T-helper 2 cell treated with Interferon-gamma antibody and Interleukin-4, amounts not matched to agents 5 μg/mL and 100 μg/mL, for 36 hours (primary cell): Measurements from ENCODE around the gene TIMP2.

Experiments used
- DNase-seq: peaks from one replicate; pipeline ENCODE4 v3.0.0; 2021; ENCODE audit warnings: low spot score
- H3K27ac Mint-ChIP-seq: one replicate; pipeline ENCODE4 v1.8.0; 2021; ENCODE audit warnings: mild to moderate bottlenecking, mixed read lengths
- H3K27me3 Mint-ChIP-seq: one replicate; pipeline ENCODE4 v1.8.0; 2021; ENCODE audit warnings: low read depth, mixed read lengths
- H3K36me3 Mint-ChIP-seq: one replicate; pipeline ENCODE4 v1.8.0; 2021; ENCODE audit warnings: low read depth, mixed read lengths
- H3K4me1 Mint-ChIP-seq: one replicate; pipeline ENCODE4 v1.8.0; 2021; ENCODE audit warnings: low read depth, mixed read lengths
- H3K4me3 Mint-ChIP-seq: one replicate; pipeline ENCODE4 v1.8.0; 2022; ENCODE audit warnings: mild to moderate bottlenecking, moderate library complexity, mixed read lengths
- H3K9me3 Mint-ChIP-seq: one replicate; pipeline ENCODE4 v1.8.0; 2021; ENCODE audit warnings: mixed read lengths

Gene TIMP2

GRCh38 chr17:78838574-78839005, 86.6 kb downstream of the TIMP2 start:
- Mint-ChIP-seq H3K9me3 (no peaks in the 10 kb centered on the region), H3K36me3 (peaks cover 39% of the 10 kb centered on the region), H3K4me1 (peaks cover 30% of the 10 kb centered on the region), H3K4me3 (peak overlapping the region; percentile 95), H3K27me3 (no peaks in the 10 kb centered on the region), H3K27ac (peak overlapping the region; percentile 96)
- DNase-seq, result no peak

GRCh38 chr17:78836420-78837021, 88.7 kb downstream of the TIMP2 start:
- H3K27ac Mint-ChIP-seq, result peak overlapping the region; percentile 12
- no peak overlapping the region for H3K4me3 Mint-ChIP-seq

GRCh38 chr17:78834571-78834970, 90.6 kb downstream of the TIMP2 start:
- no peak overlapping the region for H3K27ac Mint-ChIP-seq
- no peaks in the 10 kb centered on the region for H3K9me3 Mint-ChIP-seq
- peaks cover 16% of the 10 kb centered on the region for H3K4me1 Mint-ChIP-seq
- no peak overlapping the region for H3K4me3 Mint-ChIP-seq
- H3K27me3 Mint-ChIP-seq, result no peaks in the 10 kb centered on the region
- DNase-seq, result no peak
- H3K36me3 Mint-ChIP-seq, result peaks cover 63% of the 10 kb centered on the region

More at GRCh38 chr17:78836420-78837021, 88.7 kb downstream of the TIMP2 start:
- Mint-ChIP-seq H3K4me1 (peaks cover 20% of the 10 kb centered on the region), H3K27me3 (no peaks in the 10 kb centered on the region), H3K36me3 (peaks cover 57% of the 10 kb centered on the region), H3K9me3 (no peaks in the 10 kb centered on the region)
- DNase-seq, result no peak

- Mint-ChIP-seq H3K4me1 (peaks cover 3% of the 10 kb centered on the region), H3K36me3 (peaks cover 70% of the 10 kb centered on the region), H3K27me3 (no peaks in the 10 kb centered on the region), H3K9me3 (no peaks in the 10 kb centered on the region), H3K27ac (no peak overlapping the region), H3K4me3 (no peak overlapping the region)
- no peak for DNase-seq
These were observed 92.7 kb downstream of the TIMP2 start for GRCh38 chr17:78832541-78832810.

GRCh38 chr17:78831688-78832540, 93.3 kb downstream of the TIMP2 start:
- Mint-ChIP-seq H3K36me3 (peaks cover 68% of the 10 kb centered on the region), H3K27me3 (no peaks in the 10 kb centered on the region), H3K4me1 (peaks cover 3% of the 10 kb centered on the region), H3K27ac (no peak overlapping the region), H3K9me3 (no peaks in the 10 kb centered on the region), H3K4me3 (no peak overlapping the region)
- no peak for DNase-seq

- no peaks in the 10 kb centered on the region for H3K9me3 Mint-ChIP-seq
- no peaks in the 10 kb centered on the region for H3K27me3 Mint-ChIP-seq
- DNase-seq, result no peak
- H3K27ac Mint-ChIP-seq, result no peak overlapping the region
- H3K36me3 Mint-ChIP-seq, result peaks cover 65% of the 10 kb centered on the region
- H3K4me3 Mint-ChIP-seq, result no peak overlapping the region
- H3K4me1 Mint-ChIP-seq, result peaks cover 13% of the 10 kb centered on the region
These were observed 95.7 kb downstream of the TIMP2 start for GRCh38 chr17:78829477-78829876.

- DNase-seq, result no peak
- H3K9me3 Mint-ChIP-seq, result no peaks in the 10 kb centered on the region
- peaks cover 68% of the 10 kb centered on the region for H3K36me3 Mint-ChIP-seq
These were observed 96.6 kb downstream of the TIMP2 start for GRCh38 chr17:78828470-78829185.

GRCh38 chr17:78826836-78827509, 98.2 kb downstream of the TIMP2 start:
- Mint-ChIP-seq H3K9me3 (no peaks in the 10 kb centered on the region), H3K27me3 (no peaks in the 10 kb centered on the region), H3K36me3 (peaks cover 70% of the 10 kb centered on the region), H3K4me1 (peaks cover 24% of the 10 kb centered on the region), H3K27ac (no peak overlapping the region), H3K4me3 (no peak overlapping the region)
- no peak for DNase-seq

More at GRCh38 chr17:78828470-78829185, 96.6 kb downstream of the TIMP2 start:
- Mint-ChIP-seq H3K27ac (peak overlapping the region; percentile 29), H3K4me1 (peaks cover 18% of the 10 kb centered on the region), H3K27me3 (no peaks in the 10 kb centered on the region), H3K4me3 (no peak overlapping the region)

- H3K9me3 Mint-ChIP-seq, result no peaks in the 10 kb centered on the region
- H3K4me3 Mint-ChIP-seq, result no peak overlapping the region
- H3K36me3 Mint-ChIP-seq, result peaks cover 69% of the 10 kb centered on the region
- no peaks in the 10 kb centered on the region for H3K27me3 Mint-ChIP-seq
- H3K27ac Mint-ChIP-seq, result no peak overlapping the region
- DNase-seq, result no peak
- H3K4me1 Mint-ChIP-seq, result peaks cover 25% of the 10 kb centered on the region
These were observed 98.8 kb downstream of the TIMP2 start for GRCh38 chr17:78826421-78826820.

GRCh38 chr17:78825696-78826095, 99.5 kb downstream of the TIMP2 start:
- Mint-ChIP-seq H3K27ac (no peak overlapping the region), H3K27me3 (no peaks in the 10 kb centered on the region), H3K36me3 (peaks cover 74% of the 10 kb centered on the region), H3K4me1 (peaks cover 30% of the 10 kb centered on the region), H3K9me3 (no peaks in the 10 kb centered on the region), H3K4me3 (no peak overlapping the region)
- DNase-seq, result no peak

- Mint-ChIP-seq H3K4me3 (no peak overlapping the region), H3K27ac (peak overlapping the region; percentile 52), H3K4me1 (peaks cover 44% of the 10 kb centered on the region), H3K27me3 (no peaks in the 10 kb centered on the region), H3K9me3 (no peaks in the 10 kb centered on the region), H3K36me3 (peaks cover 78% of the 10 kb centered on the region)
- DNase-seq, result no peak
These were observed 100.9 kb downstream of the TIMP2 start for GRCh38 chr17:78824240-78824639.

- no peak for DNase-seq
- Mint-ChIP-seq H3K4me1 (peaks cover 52% of the 10 kb centered on the region), H3K27me3 (no peaks in the 10 kb centered on the region), H3K36me3 (peaks cover 79% of the 10 kb centered on the region), H3K27ac (peak overlapping the region; percentile 52), H3K9me3 (no peaks in the 10 kb centered on the region), H3K4me3 (no peak overlapping the region)
These were observed 101.7 kb downstream of the TIMP2 start for GRCh38 chr17:78823282-78824046.

- peak overlapping the region; percentile 53 for H3K27ac Mint-ChIP-seq
- H3K4me1 Mint-ChIP-seq, result peaks cover 53% of the 10 kb centered on the region
- no peaks in the 10 kb centered on the region for H3K9me3 Mint-ChIP-seq
- H3K27me3 Mint-ChIP-seq, result no peaks in the 10 kb centered on the region
- H3K36me3 Mint-ChIP-seq, result peaks cover 77% of the 10 kb centered on the region
- DNase-seq, result no peak
- H3K4me3 Mint-ChIP-seq, result no peak overlapping the region
These were observed 102.6 kb downstream of the TIMP2 start for GRCh38 chr17:78822552-78822951.
